BE2C (cell line): ENCODE measurements around the gene SLC7A6.

Source experiments
- DNase-seq: peaks from one replicate; pipeline ENCODE4 v3.0.0-alpha.2; 2020
- H3K27me3 ChIP-seq: fragments of 250-450 bp; sonication (Bioruptor Pico); 2 replicates; pipeline ENCODE4 v1.5.1; 2020; ENCODE audit warnings: mild to moderate bottlenecking
- H3K36me3 ChIP-seq: fragments of 250-450 bp; sonication (Bioruptor Pico); 2 replicates; pipeline ENCODE4 v1.5.1; 2020; ENCODE audit warnings: mild to moderate bottlenecking
- H3K4me1 ChIP-seq: fragments of 250-450 bp; sonication (Bioruptor Pico); 2 replicates; pipeline ENCODE4 v1.5.1; 2020
- H3K4me3 ChIP-seq: 2 replicates; pipeline ENCODE4 v1.5.1; 2011; ENCODE audit warnings: low read depth, low read length
- H3K9me3 ChIP-seq: fragments of 250-450 bp; sonication (Bioruptor Pico); 2 replicates; pipeline ENCODE4 v1.5.1; 2020
- CTCF ChIP-seq: IDR thresholded peaks from 2 replicates; pipeline ENCODE4 v1.5.1; 2012; ENCODE audit warnings: mild to moderate bottlenecking, low read depth, low read length

The SLC7A6 gene

GRCh38 chr16:68247400-68247799, 16.9 kb upstream of the SLC7A6 start:
- H3K4me1 ChIP-seq = no peaks in the 10 kb centered on the region
- H3K36me3 ChIP-seq = peaks cover 4% of the 10 kb centered on the region; the same call in 1 of the 2 replicates
- H3K27me3 ChIP-seq = no peaks in the 10 kb centered on the region
- no peak for TF ChIP-seq CTCF
- H3K4me3 ChIP-seq = no peak overlapping the region
- no peak for DNase-seq
- no peaks in the 10 kb centered on the region for H3K9me3 ChIP-seq

- Histone ChIP-seq H3K27me3 (no peaks in the 10 kb centered on the region), H3K4me3 (no peak overlapping the region), H3K36me3 (peaks cover 4% of the 10 kb centered on the region; the same call in 1 of the 2 replicates), H3K4me1 (no peaks in the 10 kb centered on the region), H3K9me3 (no peaks in the 10 kb centered on the region)
- no peak for DNase-seq
- no peak for TF ChIP-seq CTCF
These were observed 16.4 kb upstream of the SLC7A6 start for GRCh38 chr16:68247932-68248331.

GRCh38 chr16:68249371-68249770, 15.0 kb upstream of the SLC7A6 start:
- no peaks in the 10 kb centered on the region for H3K4me1 ChIP-seq
- no peak for TF ChIP-seq CTCF
- DNase-seq = no peak
- H3K4me3 ChIP-seq = no peak overlapping the region
- no peaks in the 10 kb centered on the region for H3K9me3 ChIP-seq
- H3K27me3 ChIP-seq = no peaks in the 10 kb centered on the region
- H3K36me3 ChIP-seq = peaks cover 4% of the 10 kb centered on the region; the same call in 1 of the 2 replicates

- DNase-seq = no peak
- H3K9me3 ChIP-seq = no peaks in the 10 kb centered on the region
- no peak for TF ChIP-seq CTCF
- H3K4me1 ChIP-seq = no peaks in the 10 kb centered on the region
- no peak overlapping the region for H3K4me3 ChIP-seq
- H3K36me3 ChIP-seq = peaks cover 4% of the 10 kb centered on the region; the same call in 1 of the 2 replicates
- H3K27me3 ChIP-seq = no peaks in the 10 kb centered on the region
These were observed 13.4 kb upstream of the SLC7A6 start for GRCh38 chr16:68250951-68251350.

- TF ChIP-seq CTCF = no peak
- Histone ChIP-seq H3K9me3 (no peaks in the 10 kb centered on the region), H3K4me1 (no peaks in the 10 kb centered on the region), H3K36me3 (peaks cover 4% of the 10 kb centered on the region; the same call in 1 of the 2 replicates), H3K4me3 (no peak overlapping the region), H3K27me3 (no peaks in the 10 kb centered on the region)
- no peak for DNase-seq
These were observed 12.5 kb upstream of the SLC7A6 start for GRCh38 chr16:68251832-68252231.

- Histone ChIP-seq H3K36me3 (peaks cover 4% of the 10 kb centered on the region; the same call in 1 of the 2 replicates), H3K27me3 (no peaks in the 10 kb centered on the region), H3K9me3 (no peaks in the 10 kb centered on the region), H3K4me3 (no peak overlapping the region), H3K4me1 (no peaks in the 10 kb centered on the region)
- no peak for TF ChIP-seq CTCF
- DNase-seq = no peak
These were observed 11.9 kb upstream of the SLC7A6 start for GRCh38 chr16:68252383-68252782.
